GM18861 (cell line): ENCODE data around the gene VAPB.

Experiments used
- ATAC-seq: cut with Tn5 transposase; IDR thresholded peaks from one replicate; pipeline ENCODE4 v1.9.1; 2021; ENCODE audit not compliant: unreplicated experiment

VAPB gene

DNA sequence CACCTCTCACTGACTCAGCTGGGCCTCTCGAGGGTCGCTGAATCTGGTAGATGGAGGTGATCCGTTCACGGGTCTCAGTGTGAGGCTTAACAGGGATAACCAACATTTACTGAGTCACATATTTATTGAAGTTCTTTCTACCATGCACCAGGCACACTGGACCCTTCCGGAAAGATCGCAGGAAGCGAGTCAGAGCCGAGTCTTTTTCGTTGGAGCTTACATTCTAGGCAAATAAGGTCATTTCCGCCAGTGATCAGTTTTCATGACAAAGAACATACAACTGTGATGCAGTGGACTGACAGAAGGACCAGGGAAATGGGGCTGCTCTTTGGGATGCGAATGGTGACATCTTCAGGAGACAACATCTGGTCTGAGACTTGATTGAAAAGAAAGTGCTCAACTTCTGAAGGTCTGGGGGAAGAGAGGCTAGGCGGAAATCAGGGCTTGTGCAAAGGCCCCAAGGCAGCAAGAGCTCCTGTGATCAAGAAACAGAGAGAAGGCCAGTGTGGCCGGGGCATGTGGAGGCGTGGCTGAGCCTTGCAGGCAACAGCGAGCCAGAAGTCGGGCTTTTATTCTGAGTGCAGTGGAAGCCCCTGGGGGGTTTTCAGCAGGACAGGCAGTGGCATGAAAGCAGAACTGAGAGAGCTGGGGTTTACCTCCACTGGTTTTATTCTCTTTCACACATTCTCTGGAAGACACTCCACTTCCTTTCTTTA, 69.5 kb downstream of the VAPB start:
- peak; percentile 96 for ATAC-seq

DNA sequence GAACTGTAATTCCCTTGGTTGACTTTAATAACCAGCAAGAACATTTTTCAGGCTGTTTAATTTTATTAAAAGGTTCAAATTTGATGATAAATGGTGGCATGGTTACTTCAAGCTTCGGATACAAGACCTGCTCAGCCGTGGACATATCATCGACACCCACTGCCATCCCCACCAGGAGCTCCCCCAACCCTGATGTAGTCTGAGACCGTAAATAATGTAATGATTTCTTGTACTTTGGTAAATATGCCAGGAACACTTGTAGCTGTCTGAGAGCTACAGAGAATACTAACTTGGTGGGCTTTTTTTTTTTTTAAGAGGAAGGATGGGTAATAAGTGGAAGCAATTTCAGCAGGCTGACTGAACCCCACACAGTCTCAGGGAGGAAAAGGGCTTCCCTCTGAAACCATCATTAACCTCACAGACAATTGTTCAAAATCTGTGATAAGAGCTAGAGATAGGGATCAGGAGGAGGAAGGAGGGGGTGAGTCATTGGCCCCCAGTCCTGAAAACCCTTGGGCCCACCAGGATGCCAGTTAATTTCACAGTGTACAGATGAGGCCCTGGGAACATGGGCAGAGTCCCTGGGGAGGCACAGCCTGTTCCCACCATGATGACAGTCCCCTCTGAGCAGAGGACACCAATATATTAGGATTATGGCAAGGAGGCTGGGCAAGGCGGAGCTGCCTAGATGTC, 70.2 kb downstream of the VAPB start:
- ATAC-seq = peak; percentile 7

DNA sequence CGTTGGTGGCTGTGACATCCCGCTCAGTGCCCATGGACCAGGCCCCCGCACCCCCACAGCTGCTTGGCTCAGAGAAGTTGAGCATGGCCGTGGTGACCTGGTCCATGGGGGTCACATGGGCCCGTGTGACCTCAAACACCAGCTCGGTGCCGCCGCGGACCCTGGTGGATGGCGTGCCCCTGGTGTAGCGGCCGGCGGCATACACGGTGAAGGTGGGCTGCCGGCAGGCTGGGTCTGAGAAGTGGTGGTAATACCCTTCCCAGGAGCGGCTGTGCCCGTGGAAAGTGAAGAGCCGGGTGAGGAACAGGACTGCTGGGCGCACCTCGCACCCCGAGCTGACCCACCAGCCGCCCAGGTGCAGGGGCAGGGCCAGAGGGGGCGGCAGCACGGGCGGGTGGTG, 72.1 kb downstream of the VAPB start:
- ATAC-seq = no peak

DNA sequence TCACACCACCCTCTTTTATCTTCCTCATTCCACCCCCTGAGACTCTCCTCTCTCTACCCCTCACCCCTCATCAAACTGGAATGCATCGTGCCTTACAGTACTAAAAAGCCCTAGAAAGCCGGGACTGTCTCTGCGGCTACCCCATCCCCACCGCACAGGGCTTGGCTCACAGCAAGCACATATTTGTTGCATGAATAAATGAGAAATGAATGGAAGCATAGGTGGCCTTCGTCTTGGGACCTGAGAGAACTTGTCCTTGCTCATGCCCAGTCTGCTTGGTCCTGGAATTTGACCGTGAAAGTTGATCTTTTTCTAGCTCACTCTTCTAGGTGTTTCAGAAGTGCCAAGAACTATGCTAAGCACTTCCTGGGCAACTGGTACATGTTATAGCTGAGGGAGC, 72.9 kb downstream of the VAPB start:
- ATAC-seq = no peak

DNA sequence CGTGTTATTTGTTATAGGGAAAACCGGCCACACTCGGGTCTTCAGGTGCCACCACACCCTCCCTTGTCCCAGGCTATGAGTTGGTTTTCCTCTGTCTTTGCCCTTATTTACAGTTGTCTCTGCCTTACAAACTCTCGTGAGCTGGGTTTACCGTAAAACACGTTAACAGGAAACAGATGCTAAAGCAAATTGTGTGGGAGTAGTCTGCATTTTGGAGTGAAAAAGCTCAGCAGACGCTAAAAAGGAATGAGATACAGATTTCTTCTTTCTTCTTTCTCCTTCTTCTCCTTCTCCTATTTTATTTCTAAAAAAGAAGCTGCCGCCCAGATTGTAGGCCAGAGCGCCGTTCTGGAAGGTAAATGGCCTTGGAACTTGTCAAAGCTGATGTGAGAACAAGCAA, 74.2 kb downstream of the VAPB start:
- ATAC-seq = no peak

DNA sequence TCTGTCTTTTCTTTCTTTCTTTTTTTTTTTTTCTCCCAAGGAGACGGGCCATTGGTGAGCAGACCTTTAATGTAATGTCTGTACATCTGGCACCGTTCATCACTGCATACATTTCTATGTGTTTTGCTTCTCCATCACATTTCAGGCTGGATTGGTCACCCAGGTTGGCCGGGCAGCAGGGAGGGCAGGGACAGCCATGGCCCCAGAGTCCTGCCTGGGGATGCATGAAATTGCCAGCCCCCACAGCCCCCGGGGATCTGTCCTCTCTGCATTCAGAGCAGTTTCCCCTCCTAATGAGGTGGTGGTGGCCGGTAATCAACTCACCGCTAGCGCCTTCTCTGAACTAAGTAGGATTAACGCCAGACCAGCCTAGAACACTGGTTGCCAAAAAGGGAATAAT, 75.8 kb downstream of the VAPB start:
- ATAC-seq = no peak

DNA sequence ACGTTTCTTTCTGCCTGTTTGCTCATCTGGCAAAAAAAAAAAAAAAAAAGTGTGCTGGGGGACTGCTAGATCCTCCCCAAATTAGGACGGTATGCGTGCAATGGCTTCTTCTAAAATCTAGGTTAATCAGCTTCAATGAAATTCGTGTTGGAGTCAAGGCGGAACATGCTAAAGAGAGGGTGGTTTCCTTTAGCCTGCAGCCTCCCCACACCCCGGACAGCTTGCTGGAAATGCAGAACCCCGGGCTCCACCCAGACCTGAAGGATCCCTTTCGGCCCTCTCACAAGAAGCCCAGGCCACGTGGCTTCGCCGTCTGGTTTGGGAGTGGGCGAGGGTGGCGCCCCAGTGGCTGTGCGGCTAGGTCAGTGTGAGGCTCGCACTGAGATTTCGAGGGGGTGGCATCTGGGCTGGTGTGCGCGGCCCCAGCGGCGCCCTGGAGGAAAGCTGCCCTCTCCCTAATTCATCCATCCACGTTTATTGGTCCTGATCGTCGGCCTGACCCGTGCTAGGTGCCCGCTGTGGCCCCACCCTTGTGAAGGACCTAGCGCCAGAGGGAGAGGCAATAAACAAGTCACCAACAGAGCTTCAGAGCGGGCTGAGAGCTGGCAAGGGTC, 77.2 kb downstream of the VAPB start:
- no peak for ATAC-seq

DNA sequence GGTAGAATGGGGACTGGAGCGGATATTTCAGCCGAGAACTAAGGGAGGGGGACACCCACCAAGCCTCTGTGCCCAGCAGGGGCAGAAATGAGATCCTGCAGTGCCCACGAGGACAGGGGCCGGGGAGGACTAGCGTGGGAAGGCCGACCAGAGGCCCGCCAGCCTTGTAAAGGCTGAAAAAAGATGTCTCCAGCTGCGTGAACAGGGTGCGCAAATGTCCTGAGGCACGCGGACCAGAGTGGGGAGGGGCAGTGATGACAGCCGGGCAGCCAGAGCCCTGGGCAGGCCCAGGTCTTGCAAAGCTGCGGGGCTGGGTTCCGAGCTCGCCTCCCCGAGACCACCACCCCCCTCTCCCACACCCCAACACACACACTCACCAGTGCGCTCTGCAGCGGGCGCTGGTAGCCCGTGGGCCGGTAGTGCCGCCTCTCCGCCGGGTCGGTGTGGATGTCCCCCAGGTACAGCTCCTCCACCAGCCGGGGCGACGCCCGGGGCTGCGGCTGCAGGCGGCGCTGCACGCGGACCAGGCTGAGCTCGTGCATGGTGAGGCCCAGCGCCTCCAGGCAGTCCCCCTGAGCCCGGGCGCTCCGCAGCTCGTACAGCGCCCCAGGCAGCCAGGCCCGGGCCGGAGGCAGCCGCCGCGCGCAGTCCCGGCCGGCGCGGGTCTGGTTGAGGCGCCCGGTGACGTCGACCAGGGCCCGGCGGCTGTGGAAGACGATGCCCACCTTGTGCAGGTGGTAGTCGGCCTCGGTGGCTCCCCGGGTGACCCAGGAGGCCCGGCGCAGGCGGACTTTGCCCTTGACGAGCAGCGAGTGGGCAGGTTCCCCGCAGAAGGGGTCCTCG, 77.9 kb downstream of the VAPB start:
- no peak for ATAC-seq

DNA sequence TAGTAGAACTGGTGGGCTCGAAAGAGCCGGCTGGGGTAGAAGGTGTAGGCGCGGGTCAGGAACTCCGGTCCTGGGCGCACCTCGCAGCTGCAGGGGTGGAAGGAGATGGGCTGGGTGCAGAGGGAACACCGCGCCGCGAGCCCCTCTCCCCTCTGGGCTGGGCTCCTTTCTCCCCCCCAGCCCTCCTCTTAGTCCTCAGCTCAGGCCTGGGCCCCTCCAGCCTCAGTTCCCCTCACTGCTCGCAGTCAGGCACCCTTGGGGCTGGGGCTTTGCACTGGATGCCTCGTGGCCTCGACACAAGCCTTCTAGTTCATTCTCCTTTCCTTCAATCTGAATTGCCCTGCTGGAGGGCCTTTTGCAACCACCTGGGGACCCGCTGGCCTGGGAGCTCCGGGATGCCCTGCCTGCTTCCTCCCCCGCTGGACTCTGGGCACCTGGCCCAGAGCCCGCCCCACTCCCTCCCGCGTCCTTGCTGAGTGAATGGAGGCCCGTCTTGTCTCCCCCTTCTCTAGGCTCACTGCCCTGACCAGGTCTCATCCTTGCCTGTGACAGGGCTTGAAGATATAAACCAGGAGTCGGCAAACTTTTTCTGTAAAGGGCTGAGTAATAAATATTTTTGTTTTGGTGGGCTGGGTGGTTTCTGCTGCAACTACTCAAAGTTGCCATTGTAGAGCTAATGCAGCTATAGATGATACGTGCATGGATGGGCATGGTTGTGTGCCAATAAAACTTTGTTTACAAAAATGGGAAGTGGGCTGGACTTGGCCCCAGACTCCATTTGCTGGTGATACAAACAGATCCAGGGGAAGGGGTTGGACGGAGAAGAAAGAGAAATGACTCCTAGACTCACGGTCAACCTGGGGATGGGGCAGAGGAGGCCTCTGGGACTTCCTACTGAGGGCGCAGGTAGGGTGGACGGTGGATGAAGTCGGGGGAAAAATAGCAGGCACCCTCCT, 78.8 kb downstream of the VAPB start:
- ATAC-seq = no peak

DNA sequence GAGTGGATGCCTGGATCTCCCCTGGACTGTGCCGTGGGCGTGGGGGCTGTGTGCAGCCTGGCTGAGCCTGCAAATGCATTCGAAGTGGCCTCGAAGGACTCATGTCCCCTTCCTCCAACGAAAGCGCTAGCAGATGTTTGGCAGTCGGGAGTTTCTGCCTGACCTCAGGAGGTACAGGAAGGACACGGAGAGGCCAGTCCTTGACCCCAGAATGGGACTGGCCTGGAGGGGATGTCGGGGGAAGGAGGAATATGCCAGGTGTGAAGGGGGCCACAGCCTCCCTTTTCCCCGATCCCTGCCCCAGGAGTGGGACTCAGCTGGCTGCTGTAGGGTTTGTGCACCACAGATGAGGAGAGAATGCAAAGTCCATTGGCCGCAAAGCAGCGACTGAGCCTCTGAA, 80.6 kb downstream of the VAPB start:
- no peak for ATAC-seq

DNA sequence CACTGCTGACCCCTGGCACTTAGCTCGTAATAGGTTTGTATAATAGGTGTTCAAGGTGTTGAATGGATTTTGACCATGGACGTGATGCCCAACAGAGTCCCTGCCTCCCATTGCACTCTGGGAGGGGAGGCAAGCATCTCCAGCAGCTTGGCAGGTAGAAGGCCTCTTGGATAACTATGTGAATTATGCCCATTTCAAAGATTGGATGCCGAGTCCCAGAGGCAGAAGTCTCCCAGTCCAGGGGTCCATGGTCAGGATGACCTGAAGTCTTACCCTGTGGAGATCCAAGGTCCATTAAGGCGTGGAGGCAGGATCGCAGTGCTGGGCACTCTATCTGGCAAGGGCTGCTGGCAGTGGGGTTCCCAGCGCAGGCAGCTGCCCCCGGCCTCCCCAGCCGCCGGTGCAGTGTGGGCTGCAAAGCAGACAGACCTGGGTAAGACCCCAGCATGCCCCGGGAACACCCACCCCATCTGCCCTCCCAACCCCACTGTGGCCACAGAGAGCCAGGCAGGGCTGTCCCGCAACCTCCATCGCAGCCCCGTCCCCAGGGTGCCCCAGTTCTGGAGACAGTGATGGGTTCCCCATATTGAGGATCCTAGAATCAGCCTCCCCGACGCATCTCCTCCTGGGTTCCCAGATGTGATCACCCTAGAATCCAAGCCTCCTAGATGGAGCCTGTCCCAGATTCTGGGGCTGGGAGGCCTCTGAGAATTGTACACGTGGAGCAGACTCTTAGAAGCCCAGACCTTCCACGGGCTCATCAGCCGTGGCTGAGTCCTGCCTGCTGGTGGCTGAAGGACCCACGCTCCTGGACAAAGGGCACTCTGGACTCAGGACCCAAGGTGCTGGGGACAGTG, 81.5 kb downstream of the VAPB start:
- ATAC-seq = no peak

DNA sequence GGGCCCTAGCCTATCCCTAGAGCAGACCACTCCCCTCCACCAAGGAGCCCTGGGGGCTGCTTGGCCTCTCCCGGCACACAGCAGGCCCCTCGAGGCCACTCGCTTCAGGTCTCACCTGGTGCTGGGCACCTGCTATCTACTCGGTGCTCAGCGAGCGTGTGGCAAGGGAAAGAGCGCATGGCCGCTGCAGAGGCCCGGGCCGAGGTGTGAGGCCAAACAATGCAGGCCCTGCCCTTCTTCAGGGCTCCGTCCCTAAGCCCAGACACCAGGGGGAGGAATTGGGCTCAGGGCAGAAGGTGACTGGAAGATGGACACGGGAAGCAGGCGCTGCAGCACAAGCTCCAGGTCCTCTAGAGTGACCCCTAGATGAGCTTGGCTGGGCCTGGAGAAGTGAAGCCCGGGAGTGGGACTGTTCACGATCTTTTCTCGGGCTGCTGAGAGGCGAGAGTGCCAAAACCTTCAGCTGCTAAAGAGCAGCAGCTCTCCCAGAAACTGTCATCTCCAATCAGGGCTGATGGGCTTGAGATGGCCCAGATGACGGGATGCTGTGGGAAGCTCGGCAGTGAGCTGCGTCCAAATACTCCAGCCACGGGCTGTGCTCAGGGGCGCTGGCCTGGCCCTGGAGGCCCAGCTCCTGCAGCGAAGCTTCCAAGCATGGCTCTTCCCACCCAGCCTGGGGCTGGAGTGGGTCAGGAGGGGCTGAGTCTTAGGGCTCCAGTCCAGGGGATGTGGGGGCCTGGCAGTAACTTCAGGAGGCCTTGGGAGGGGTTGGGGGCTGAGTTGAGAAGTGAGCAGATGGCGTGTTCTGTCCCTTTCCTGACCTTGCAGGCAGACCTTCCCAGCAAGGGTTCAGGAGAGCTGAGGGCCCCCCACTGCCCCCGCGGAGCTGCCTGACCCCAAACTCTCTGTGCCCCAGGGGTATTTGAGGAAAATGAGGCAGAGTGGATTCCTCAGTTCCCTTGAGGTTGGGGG, 82.5 kb downstream of the VAPB start:
- ATAC-seq = no peak

DNA sequence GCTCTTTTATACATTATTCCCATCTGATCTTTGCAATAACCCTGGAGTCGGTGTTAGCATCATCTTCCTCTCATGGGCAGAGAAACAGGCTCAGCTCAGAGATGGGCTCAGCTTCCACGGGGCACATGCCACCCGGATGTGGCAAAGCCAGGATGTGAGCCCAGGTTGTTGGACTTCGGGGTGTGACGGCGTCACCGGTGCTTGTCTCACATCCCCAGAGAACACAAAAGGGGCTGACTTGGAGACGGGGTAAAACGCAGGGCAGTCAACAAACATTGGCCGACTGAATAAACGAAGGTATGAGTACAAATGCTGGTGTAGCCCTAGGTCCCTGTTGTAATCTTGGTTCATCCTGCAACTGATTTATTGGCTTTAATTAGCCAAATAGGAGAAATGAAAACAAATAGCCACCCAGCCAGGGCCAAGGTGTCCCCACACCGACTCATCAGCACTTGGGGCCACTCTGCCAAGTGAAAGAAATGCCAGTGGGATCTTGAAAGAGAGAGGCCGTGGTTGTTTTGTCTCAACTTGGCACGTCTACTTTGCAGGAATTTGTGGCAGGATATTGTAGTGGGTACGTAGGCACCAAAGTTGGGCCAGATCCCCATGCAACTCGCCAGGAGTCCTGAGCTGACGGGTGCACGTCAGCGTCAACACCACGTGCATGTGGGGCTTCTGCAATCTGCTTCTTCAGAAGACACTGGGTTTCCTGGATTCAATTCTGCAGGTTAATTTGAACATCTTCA, 83.4 kb downstream of the VAPB start:
- ATAC-seq = no peak

DNA sequence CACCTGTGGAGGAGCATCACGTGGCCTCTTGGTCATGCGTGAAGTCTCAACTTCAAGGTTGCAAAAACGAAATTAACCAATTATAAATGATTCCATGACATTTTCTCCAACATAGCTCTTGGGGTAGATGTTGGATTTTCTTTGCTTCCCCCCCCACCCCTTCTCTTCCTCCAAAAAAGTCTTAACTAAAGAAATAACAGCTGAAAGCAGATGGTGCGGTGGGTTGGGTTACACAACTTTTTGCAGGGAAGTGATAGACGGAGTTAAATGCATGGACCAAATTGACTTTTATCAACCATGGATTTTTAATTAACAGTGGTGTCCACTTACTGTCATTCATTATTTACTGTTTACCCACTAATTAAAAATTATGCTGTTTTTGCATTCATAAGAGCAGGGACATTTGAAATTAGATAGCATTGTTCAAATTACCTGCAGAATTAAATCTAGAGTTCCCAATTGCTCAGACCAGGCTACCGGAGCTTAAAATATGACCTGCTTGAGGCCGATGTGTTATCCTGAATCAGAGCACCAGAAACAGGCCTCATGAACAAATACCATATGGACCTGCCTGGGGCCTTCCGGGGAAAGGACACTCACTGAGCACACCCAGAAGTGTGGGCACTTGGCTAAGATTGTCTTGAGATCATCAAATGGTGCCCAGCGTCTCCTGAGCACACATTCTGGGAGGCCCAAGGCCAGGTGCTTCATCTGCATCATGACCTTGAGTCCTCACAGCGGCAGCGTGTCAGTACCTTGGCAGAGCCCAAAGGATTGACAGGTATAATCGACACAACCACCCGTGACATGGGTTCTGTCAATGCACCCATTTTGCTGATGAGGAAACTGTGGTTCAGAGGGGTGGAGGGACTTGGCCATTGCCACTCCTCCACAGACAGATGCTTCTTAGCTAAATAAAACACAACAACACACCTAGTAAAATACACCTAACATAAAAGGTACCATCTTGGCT, 84.7 kb downstream of the VAPB start:
- no peak for ATAC-seq

DNA sequence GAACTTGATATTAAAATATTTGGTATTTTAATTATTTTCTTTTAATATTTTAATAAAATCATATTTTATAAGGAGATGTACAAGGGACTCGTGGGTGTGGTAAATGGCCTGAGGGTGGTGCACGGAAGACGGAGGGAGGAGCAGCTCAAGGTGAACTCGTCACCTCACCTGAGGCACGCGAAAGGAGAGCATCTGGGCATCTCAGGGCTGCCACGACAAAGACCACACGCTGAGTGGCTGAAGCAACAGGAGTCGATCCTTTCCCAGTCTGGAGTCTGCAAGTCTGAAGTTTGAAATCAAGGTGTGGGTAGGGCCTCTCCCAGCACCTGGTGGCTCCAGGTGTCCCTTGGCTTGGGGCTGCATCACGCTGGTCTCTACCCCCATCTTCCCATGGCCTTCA, 86.4 kb downstream of the VAPB start:
- no peak for ATAC-seq

DNA sequence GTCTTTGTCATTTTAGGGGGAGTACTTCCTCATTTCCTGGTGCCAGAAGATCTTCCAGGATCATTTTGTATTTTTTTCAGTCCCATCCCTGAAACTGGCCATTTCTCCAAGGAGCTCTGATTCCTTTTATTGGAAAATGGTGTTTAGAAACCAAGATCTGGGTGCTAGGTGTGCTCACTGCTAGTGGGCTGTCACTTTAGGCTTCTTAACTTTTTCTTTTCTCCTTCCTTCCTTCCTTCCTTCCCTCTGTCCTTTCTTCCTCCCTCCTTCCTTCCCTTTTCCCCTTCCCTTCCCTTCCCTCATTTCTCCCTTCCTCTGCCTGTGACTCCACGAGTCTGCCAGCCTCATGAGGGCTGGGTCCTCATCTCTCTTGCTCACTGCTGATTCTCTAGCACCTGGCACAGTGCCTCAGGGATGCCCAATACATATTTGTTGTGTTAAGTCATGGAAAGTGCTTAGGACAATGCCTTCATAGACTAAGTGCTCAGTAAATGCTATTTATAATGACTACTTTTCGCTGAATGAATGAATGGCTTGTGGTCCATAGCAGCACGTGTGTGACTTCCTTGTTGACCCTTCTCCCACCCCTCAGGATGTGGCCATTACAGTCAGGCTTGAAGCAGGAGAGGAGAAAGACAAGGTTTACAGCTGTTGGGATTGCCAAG, 89.2 kb downstream of the VAPB start:
- ATAC-seq = no peak
